H9 (cell line): ENCODE results near the gene PIAS2. TPM values are rescaled to one million over a fixed set of nuclear protein-coding genes. Genes with fewer than 3 reads are reported as not detected.

Source experiments
- DNase-seq: peaks from one replicate; pipeline ENCODE4 v3.0.0-alpha.2; 2017
- H2AFZ ChIP-seq: one replicate; pipeline ENCODE4 v1.6.1; 2013; ENCODE audit warnings: mild to moderate bottlenecking, low read length, control low read depth, moderate library complexity
- H2AK5ac ChIP-seq: 2 replicates; pipeline ENCODE4 v1.6.1; 2013; ENCODE audit warnings: low read length, control low read depth, mixed read lengths; ENCODE audit not compliant: insufficient read length
- H2BK120ac ChIP-seq: one replicate; pipeline ENCODE4 v1.6.1; 2013; ENCODE audit warnings: low read depth, mild to moderate bottlenecking, low read length, control low read depth, inconsistent platforms; ENCODE audit not compliant: poor library complexity, severe bottlenecking
- H2BK12ac ChIP-seq: 2 replicates; pipeline ENCODE4 v1.6.1; 2013; ENCODE audit warnings: low read length, control low read depth, mixed read lengths, low read depth; ENCODE audit not compliant: insufficient read length
- H2BK15ac ChIP-seq: 2 replicates; pipeline ENCODE4 v1.6.1; 2013; ENCODE audit warnings: low read depth, low read length, control low read depth
- H2BK20ac ChIP-seq: one replicate; pipeline ENCODE4 v1.6.1; 2013; ENCODE audit warnings: low read depth, mild to moderate bottlenecking, low read length, control low read depth, inconsistent platforms; ENCODE audit not compliant: poor library complexity, severe bottlenecking
- H2BK5ac ChIP-seq: 2 replicates; pipeline ENCODE4 v1.6.1; 2013; ENCODE audit warnings: low read length, control low read depth, mixed read lengths; ENCODE audit not compliant: insufficient read length
- H3K14ac ChIP-seq: 2 replicates; pipeline ENCODE4 v1.6.1; 2013; ENCODE audit warnings: low read length, control low read depth; ENCODE audit not compliant: insufficient read depth
- H3K18ac ChIP-seq: 2 replicates; pipeline ENCODE4 v1.6.1; 2013; ENCODE audit warnings: low read depth, mild to moderate bottlenecking, mixed read lengths, low read length, control low read depth; ENCODE audit not compliant: insufficient read length
- H3K23ac ChIP-seq: 2 replicates; pipeline ENCODE4 v1.6.1; 2013; ENCODE audit warnings: low read length, control low read depth, mixed read lengths, low read depth; ENCODE audit not compliant: insufficient read length
- H3K23me2 ChIP-seq: 2 replicates; pipeline ENCODE4 v1.6.1; 2013; ENCODE audit warnings: low read depth, mild to moderate bottlenecking, mixed read lengths, low read length, control low read depth; ENCODE audit not compliant: insufficient read length, poor library complexity, severe bottlenecking
- H3K27ac ChIP-seq: 2 replicates; pipeline ENCODE4 v1.5.1; 2013; ENCODE audit warnings: low read length, control low read depth, mixed read lengths, low read depth; ENCODE audit not compliant: insufficient read length
- H3K27me3 ChIP-seq: 2 replicates; pipeline ENCODE4 v1.6.1; 2013; ENCODE audit warnings: low read length, control low read depth, inconsistent platforms; ENCODE audit not compliant: insufficient read depth
- H3K4ac ChIP-seq: 2 replicates; pipeline ENCODE4 v1.6.1; 2013; ENCODE audit warnings: low read depth, mild to moderate bottlenecking, control low read depth, inconsistent platforms, low read length, moderate library complexity
- H3K4me1 ChIP-seq: 2 replicates; pipeline ENCODE4 v1.6.1; 2013; ENCODE audit warnings: low read length, control low read depth, inconsistent platforms; ENCODE audit not compliant: insufficient read depth
- H3K4me2 ChIP-seq: 2 replicates; pipeline ENCODE4 v1.6.1; 2013; ENCODE audit warnings: low read length, control low read depth, mixed read lengths; ENCODE audit not compliant: insufficient read length, insufficient read depth
- H3K56ac ChIP-seq: 2 replicates; pipeline ENCODE4 v1.6.1; 2013; ENCODE audit warnings: low read depth, mild to moderate bottlenecking, mixed read lengths, low read length, control low read depth; ENCODE audit not compliant: insufficient read length
- H3K79me1 ChIP-seq: 2 replicates; pipeline ENCODE4 v1.6.1; 2013; ENCODE audit warnings: low read depth, mild to moderate bottlenecking, moderate library complexity, low read length, control low read depth, inconsistent platforms; ENCODE audit not compliant: insufficient read depth, poor library complexity, severe bottlenecking
- H3K79me2 ChIP-seq: 2 replicates; pipeline ENCODE4 v1.6.1; 2013; ENCODE audit warnings: low read length, control low read depth, inconsistent platforms; ENCODE audit not compliant: insufficient read depth
- H3K9ac ChIP-seq: 2 replicates; pipeline ENCODE4 v1.6.1; 2013; ENCODE audit warnings: low read length, control low read depth, mixed read lengths; ENCODE audit not compliant: insufficient read length; ENCODE audit errors: extremely low read depth
- H3K9me3 ChIP-seq: one replicate; pipeline ENCODE4 v1.6.1; 2013; ENCODE audit warnings: low read depth, low read length, inconsistent platforms; ENCODE audit not compliant: control insufficient read depth
- H3T11ph ChIP-seq: one replicate; pipeline ENCODE4 v1.6.1; 2013; ENCODE audit warnings: mild to moderate bottlenecking, low read length, control low read depth, inconsistent platforms
- H4K20me1 ChIP-seq: one replicate; pipeline ENCODE4 v1.6.1; 2013; ENCODE audit not compliant: control insufficient read depth, insufficient read length, insufficient read depth
- H4K5ac ChIP-seq: 2 replicates; pipeline ENCODE4 v1.6.1; 2013; ENCODE audit warnings: low read depth, mild to moderate bottlenecking, mixed read lengths, low read length, control low read depth; ENCODE audit not compliant: insufficient read length
- H4K8ac ChIP-seq: replicated peaks from 2 replicates; pipeline ENCODE4 v1.6.1; 2013; ENCODE audit warnings: low read length, control low read depth, mixed read lengths, low read depth; ENCODE audit not compliant: insufficient read length
- H4K91ac ChIP-seq: 2 replicates; pipeline ENCODE4 v1.6.1; 2013; ENCODE audit warnings: low read depth, mild to moderate bottlenecking, moderate library complexity, mixed read lengths, low read length, control low read depth; ENCODE audit not compliant: insufficient read length
- H3K27ac Mint-ChIP-seq, 3 experiments: 2 replicates in 2 of 3; 3 replicates in 1 of 3; pipeline ENCODE4 v1.8.0; 2020 to 2021; ENCODE audit warnings: mixed read lengths in 3 of 3, mild to moderate bottlenecking in 1 of 3, moderate library complexity in 1 of 3
- H3K27me3 Mint-ChIP-seq: 2 replicates; pipeline ENCODE4 v1.8.0; 2021; ENCODE audit warnings: low read depth, mild to moderate bottlenecking, moderate library complexity, mixed read lengths
- H3K36me3 Mint-ChIP-seq, 3 experiments: 2 replicates in 2 of 3; 3 replicates in 1 of 3; pipeline ENCODE4 v1.8.0; 2020 to 2021; ENCODE audit warnings: low read depth in 3 of 3, mixed read lengths in 3 of 3; ENCODE audit not compliant: insufficient read depth in 1 of 3
- H3K4me1 Mint-ChIP-seq, 2 experiments: 2 replicates each; pipeline ENCODE4 v1.8.0; 2020; ENCODE audit warnings: mixed read lengths in 2 of 2
- H3K4me3 Mint-ChIP-seq, 2 experiments: 2 replicates in 1 of 2; 3 replicates in 1 of 2; pipeline ENCODE4 v1.8.0; 2020 to 2021; ENCODE audit warnings: mild to moderate bottlenecking in 2 of 2, mixed read lengths in 2 of 2, moderate library complexity in 1 of 2
- H3K9me3 Mint-ChIP-seq, 2 experiments: 2 replicates in 1 of 2; 3 replicates in 1 of 2; pipeline ENCODE4 v1.8.0; 2020; ENCODE audit warnings: mild to moderate bottlenecking in 2 of 2, mixed read lengths in 2 of 2, moderate library complexity in 1 of 2
- CTCF ChIP-seq: fragments of 200-600 bp; sonication (generic); conservative IDR thresholded peaks from 3 replicates; pipeline ENCODE4 v1.8.0; 2021; ENCODE audit warnings: antibody characterized with exemption, mild to moderate bottlenecking
- WGBS: extraction: QIAGEN DNeasy Blood & Tissue Kit; methylation state at CpG from one replicate; pipeline ENCODE4 v1.1.7; 2013; ENCODE audit warnings: missing lambda C conversion rate, low lambda C conversion rate, mixed read lengths; ENCODE audit not compliant: insufficient read length; ENCODE audit errors: extremely low coverage; 5-methylcytosine and 5-hydroxymethylcytosine counted together
- total RNA-seq: library from RNA; stranded (reverse); gene quantifications from 2 replicates; pipeline ENCODE4 v1.2.1, GENCODE V29; 2021

Gene PIAS2
- total RNA-seq, 1 experiment from 2014 or later = 58.4 TPM

GRCh38 chr18:46756559-46757201 is 160.6 kb downstream of the PIAS2 start, which contains the start of gene ST8SIA5:
ST8SIA5 (minus strand) TSS chr18:46757053; CDS start chr18:46756508, 545 bp downstream.
- Histone ChIP-seq H3K4me1 (0 out of 2 replicates have a peak, but pooled peaks cover 4% of the 10 kb centered on the region), H4K5ac (no peak within 1 kb of the TSS), H3K79me1 (no peaks in the 10 kb centered on the region), H3K18ac (no peak within 1 kb of the TSS), H3K4ac (no peak within 1 kb of the TSS), H3T11ph (no peak within 1 kb of the TSS), H3K9ac (no peak within 1 kb of the TSS), H3K4me2 (peak within 1 kb of the TSS; percentile 65), H3K9me3 (no peaks in the 10 kb centered on the region), H4K91ac (no peak within 1 kb of the TSS), H3K23ac (no peak within 1 kb of the TSS), H2BK20ac (no peak within 1 kb of the TSS), H4K8ac (no peak within 1 kb of the TSS), H2AK5ac (no peak within 1 kb of the TSS), H2BK12ac (no peak within 1 kb of the TSS), H2BK5ac (no peak within 1 kb of the TSS), H2AFZ (no peak within 1 kb of the TSS), H3K56ac (no peak within 1 kb of the TSS), H3K27me3 (peaks cover 25% of the 10 kb centered on the region), H3K27ac (no peak within 1 kb of the TSS), H3K23me2 (peaks cover 15% of the 10 kb centered on the region), H4K20me1 (no peaks in the 10 kb centered on the region), H2BK15ac (no peak within 1 kb of the TSS), H3K14ac (no peak within 1 kb of the TSS), H3K79me2 (no peaks in the 10 kb centered on the region), H2BK120ac (no peak within 1 kb of the TSS)
- Mint-ChIP-seq H3K4me3 (peak within 1 kb of the TSS; percentile 66 to 90), H3K27me3 (peaks cover 93% of the 10 kb centered on the region), H3K4me1 (peaks cover 27 to 31% of the 10 kb centered on the region in 2 experiments), H3K9me3 (no peaks in the 10 kb centered on the region; a peak in 1 of 5 replicates), H3K36me3 (no peaks in the 10 kb centered on the region), H3K27ac (no peak within 1 kb of the TSS)
- TF ChIP-seq CTCF = no peak
- WGBS = no CpG with 5 or more reads among the region's 74 CpGs
- peak; percentile 79 for DNase-seq
